Hepatocyte (in vitro differentiated cells): ENCODE measurements around the gene MTF2.

ENCODE experiments used
- CTCF ChIP-seq: fragments of 200-600 bp; sonication (generic); IDR thresholded peaks from 2 replicates; pipeline ENCODE4 v1.5.1; 2016; ENCODE audit warnings: antibody characterized with exemption, mild to moderate bottlenecking; ENCODE audit not compliant: poor library complexity
- EZH2 ChIP-seq: fragments of 200-600 bp; sonication (generic); IDR thresholded peaks from 2 replicates; pipeline ENCODE4 v1.6.1; 2016; ENCODE audit warnings: antibody characterized with exemption, mild to moderate bottlenecking, borderline replicate concordance
- EZH2phosphoT487 ChIP-seq: fragments of 200-600 bp; sonication (generic); IDR thresholded peaks from one replicate; pipeline ENCODE4 v1.6.1; 2018; ENCODE audit warnings: antibody characterized with exemption, mild to moderate bottlenecking, low read depth, moderate library complexity; ENCODE audit not compliant: unreplicated experiment, severe bottlenecking

GRCh38 chr1:93051961-93052360 lies 27.1 kb upstream of the MTF2 start:
- no peak for TF ChIP-seq CTCF
- TF ChIP-seq EZH2, result no peak
- no peak for TF ChIP-seq EZH2phosphoT487
